Fibroblast of villous mesenchyme (primary cell): Measurements from ENCODE around the gene B3GNT9. TPM values are rescaled to one million over a fixed set of nuclear protein-coding genes. Genes with fewer than 3 reads are reported as not detected.

Experiments used
- DNase-seq: peaks from one replicate; pipeline ENCODE4 v3.0.0-alpha.2; 2010; ENCODE audit warnings: low read depth
- H3K4me3 ChIP-seq: 2 replicates; pipeline ENCODE4 v1.5.1; 2011; ENCODE audit warnings: low read depth, mild to moderate bottlenecking, low read length
- total RNA-seq: library from RNA; depleted of rRNA; stranded (reverse); fragments of >200 nt; gene quantifications from 2 replicates; pipeline ENCODE4 v1.2.3, GENCODE V29; 2012
- TF ChIP-seq, protein P1 (sequence below): IDR thresholded peaks from 2 replicates; pipeline ENCODE4 v1.5.1; 2012; ENCODE audit warnings: low read depth, mild to moderate bottlenecking, low read length; ENCODE audit not compliant: insufficient read depth

B3GNT9 gene
- total RNA-seq, 1 donor = 41.9 TPM

DNA sequence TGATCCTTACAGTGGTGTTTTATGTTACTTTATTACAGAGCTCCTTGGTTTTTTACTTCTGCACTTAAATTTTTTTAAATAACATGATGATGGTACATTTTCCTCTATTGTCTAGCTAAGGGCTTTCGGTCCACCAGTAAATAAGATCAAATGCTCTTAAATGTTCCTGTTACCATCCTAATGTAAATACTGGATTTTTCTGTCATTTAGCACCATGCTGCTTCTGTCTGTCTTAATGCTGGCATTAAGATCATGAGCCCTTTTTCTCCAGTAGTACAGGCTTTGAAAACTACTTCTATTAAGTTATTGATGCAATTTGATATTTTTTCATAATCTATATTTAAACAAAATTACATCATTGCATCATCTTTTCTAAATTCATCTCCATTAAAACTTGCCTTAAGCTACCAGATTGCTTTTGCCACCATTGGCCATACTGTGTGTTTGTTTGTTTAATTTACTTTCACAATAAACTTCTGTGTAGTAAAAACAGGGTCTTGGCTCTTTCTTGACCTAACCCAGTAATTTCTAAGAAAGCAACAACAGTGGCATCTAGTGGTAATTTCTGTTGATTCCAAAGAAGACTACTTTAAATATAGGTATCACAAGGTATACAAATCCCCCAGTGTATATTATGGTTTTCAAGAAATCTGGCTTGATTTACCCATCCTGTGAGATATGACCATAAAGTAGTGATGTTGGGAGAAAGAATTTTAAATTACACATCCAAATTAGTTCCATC, 50.1 kb downstream of the B3GNT9 start:
- DNase-seq = peak; percentile 63
- TF ChIP-seq, protein P1, sequence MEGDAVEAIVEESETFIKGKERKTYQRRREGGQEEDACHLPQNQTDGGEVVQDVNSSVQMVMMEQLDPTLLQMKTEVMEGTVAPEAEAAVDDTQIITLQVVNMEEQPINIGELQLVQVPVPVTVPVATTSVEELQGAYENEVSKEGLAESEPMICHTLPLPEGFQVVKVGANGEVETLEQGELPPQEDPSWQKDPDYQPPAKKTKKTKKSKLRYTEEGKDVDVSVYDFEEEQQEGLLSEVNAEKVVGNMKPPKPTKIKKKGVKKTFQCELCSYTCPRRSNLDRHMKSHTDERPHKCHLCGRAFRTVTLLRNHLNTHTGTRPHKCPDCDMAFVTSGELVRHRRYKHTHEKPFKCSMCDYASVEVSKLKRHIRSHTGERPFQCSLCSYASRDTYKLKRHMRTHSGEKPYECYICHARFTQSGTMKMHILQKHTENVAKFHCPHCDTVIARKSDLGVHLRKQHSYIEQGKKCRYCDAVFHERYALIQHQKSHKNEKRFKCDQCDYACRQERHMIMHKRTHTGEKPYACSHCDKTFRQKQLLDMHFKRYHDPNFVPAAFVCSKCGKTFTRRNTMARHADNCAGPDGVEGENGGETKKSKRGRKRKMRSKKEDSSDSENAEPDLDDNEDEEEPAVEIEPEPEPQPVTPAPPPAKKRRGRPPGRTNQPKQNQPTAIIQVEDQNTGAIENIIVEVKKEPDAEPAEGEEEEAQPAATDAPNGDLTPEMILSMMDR = peak; percentile 45

DNA sequence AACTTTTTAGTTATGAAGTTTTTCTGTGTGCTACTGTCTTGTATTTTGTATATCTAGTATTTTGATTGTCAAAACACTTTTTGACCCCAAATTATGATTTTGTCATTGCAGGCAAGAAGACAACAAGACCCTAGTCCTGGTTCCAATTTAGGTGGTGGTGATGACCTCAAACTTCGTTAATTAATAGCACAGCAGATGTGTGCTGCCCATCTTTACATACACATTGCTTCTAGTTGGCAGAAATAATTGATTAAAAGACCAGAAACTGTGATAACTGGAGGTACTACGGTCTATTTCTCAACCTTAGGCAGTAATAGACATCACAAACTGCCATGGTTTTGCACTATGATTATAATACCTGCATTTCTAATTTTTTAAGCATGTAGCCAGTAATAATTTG, 52.2 kb downstream of the B3GNT9 start:
- no peak for DNase-seq
- TF ChIP-seq, protein P1 = no peak
- no peak overlapping the region for H3K4me3 ChIP-seq

More for the DNA sequence above, 50.1 kb downstream of the B3GNT9 start:
- no peak overlapping the region for H3K4me3 ChIP-seq

Other genes starting within 250 kb of the B3GNT9 start
- gene CDH16, start 232.1 kb downstream of the B3GNT9 start, total RNA-seq = not detected in 2 replicates
- 12.5 and 15.1 TPM in 2 replicates for gene RRAD, start 225.5 kb downstream of the B3GNT9 start, total RNA-seq
- gene CIAO2B, start 216.6 kb downstream of the B3GNT9 start, total RNA-seq = 133 and 136 TPM in 2 replicates
- 38.9 and 41.9 TPM in 2 replicates for gene CES2, start 215.5 kb downstream of the B3GNT9 start, total RNA-seq
- 0.32 TPM in 1 of 2 replicates, not detected in the other for gene CES3, start 189.7 kb downstream of the B3GNT9 start, total RNA-seq
- gene CES4A, start 162.4 kb downstream of the B3GNT9 start, total RNA-seq = 1.9 and 4.3 TPM in 2 replicates
- gene CBFB, start 121.8 kb downstream of the B3GNT9 start, total RNA-seq = 71.8 and 91.5 TPM in 2 replicates
- 12.9 and 16.0 TPM in 2 replicates for gene PHAF1, start 41.1 kb downstream of the B3GNT9 start, total RNA-seq
- 12.5 and 18.4 TPM in 2 replicates for gene TRADD, start 8.9 kb upstream of the B3GNT9 start, total RNA-seq
- 8.6 and 10.6 TPM in 2 replicates for gene FBXL8, start 9.0 kb upstream of the B3GNT9 start, total RNA-seq
- 2.6 and 3.0 TPM in 2 replicates for gene HSF4, start 13.7 kb upstream of the B3GNT9 start, total RNA-seq
- 11.7 and 12.2 TPM in 2 replicates for gene NOL3, start 19.5 kb upstream of the B3GNT9 start, total RNA-seq
- gene MATCAP1, start 33.0 kb upstream of the B3GNT9 start, total RNA-seq = 9.3 and 9.9 TPM in 2 replicates
- gene EXOC3L1, start 39.1 kb upstream of the B3GNT9 start, total RNA-seq = not detected in 2 replicates
- 64.1 and 75.1 TPM in 2 replicates for gene E2F4, start 41.2 kb upstream of the B3GNT9 start, total RNA-seq
- 0.43 and 0.64 TPM in 2 replicates for gene ELMO3, start 48.1 kb upstream of the B3GNT9 start, total RNA-seq
- 25.5 and 29.0 TPM in 2 replicates for gene TMEM208, start 76.1 kb upstream of the B3GNT9 start, total RNA-seq
- gene FHOD1, start 96.5 kb upstream of the B3GNT9 start, total RNA-seq = 22.9 and 24.2 TPM in 2 replicates
- 1.9 and 2.2 TPM in 2 replicates for gene SLC9A5, start 98.0 kb upstream of the B3GNT9 start, total RNA-seq
- 18.1 and 19.6 TPM in 2 replicates for gene PLEKHG4, start 128.5 kb upstream of the B3GNT9 start, total RNA-seq
- under 0.01 TPM in 1 of 2 replicates, not detected in the other for gene KCTD19, start 175.7 kb upstream of the B3GNT9 start, total RNA-seq
- not detected in 2 replicates for gene LRRC36, start 175.8 kb upstream of the B3GNT9 start, total RNA-seq
- gene TPPP3, start 242.5 kb upstream of the B3GNT9 start, total RNA-seq = 0.86 and 0.97 TPM in 2 replicates